ENCODE data around the gene ZNF583. TPM values are rescaled to one million over a fixed set of nuclear protein-coding genes. Genes with fewer than 3 reads are reported as not detected.
A peak's percentile ranks its signal among the peaks of the same experiment; 100 is the strongest.

The ZNF583 gene
- total RNA-seq, 1 donor from 2014 or later: 10.1 TPM

DNA sequence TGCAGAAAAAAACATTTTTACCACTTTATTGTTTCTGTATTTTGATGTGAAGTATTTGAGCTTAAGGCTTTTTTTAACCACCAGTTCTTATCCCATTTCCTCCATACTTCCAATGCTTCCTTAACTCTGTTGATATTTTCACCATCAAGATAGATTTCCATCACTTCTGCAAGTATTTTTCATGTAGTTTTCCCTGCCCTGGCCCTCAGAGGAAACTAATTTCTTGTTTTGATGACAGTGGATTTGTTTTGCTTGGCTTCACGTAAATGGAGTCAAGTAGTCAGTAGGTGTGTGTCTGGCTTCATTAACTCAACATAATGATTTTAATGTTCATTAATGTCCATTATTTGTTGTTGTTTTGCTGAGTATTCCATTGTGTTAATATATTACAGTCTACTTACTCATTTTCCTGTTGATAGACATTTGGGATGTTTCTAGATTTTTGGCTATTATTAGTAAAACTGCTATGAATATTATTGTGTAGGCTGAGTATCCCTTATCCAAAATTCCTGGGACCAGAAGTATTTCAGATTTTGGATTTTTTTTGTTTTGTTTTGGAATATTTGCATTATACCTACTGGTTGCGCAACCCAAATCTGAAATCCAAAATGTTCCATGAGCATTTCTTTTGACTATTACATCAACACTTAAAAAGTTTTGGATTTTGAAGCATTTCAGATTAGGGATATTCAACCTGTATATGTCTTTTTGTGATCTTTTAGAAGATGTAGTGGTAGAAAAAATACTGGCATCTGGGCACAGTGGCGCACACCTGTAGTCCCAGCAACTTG lies 34.1 kb upstream of the ZNF583 start:
- Mint-ChIP-seq H3K4me3 (ENCODE audit: low read depth) (peak overlapping the region; percentile 62), H3K9me3 (ENCODE audit: low read depth) (peaks cover 56% of the 10 kb centered on the region), H3K27ac (no peak overlapping the region), H3K36me3 (ENCODE audit: insufficient read depth) (peaks cover 54% of the 10 kb centered on the region), H3K4me1 (ENCODE audit: low read depth) (peaks cover 5% of the 10 kb centered on the region), H3K27me3 (no peaks in the 10 kb centered on the region)
- DNase-seq (ENCODE audit: low spot score, unreplicated experiment): no peak
- TF ChIP-seq, protein P1, sequence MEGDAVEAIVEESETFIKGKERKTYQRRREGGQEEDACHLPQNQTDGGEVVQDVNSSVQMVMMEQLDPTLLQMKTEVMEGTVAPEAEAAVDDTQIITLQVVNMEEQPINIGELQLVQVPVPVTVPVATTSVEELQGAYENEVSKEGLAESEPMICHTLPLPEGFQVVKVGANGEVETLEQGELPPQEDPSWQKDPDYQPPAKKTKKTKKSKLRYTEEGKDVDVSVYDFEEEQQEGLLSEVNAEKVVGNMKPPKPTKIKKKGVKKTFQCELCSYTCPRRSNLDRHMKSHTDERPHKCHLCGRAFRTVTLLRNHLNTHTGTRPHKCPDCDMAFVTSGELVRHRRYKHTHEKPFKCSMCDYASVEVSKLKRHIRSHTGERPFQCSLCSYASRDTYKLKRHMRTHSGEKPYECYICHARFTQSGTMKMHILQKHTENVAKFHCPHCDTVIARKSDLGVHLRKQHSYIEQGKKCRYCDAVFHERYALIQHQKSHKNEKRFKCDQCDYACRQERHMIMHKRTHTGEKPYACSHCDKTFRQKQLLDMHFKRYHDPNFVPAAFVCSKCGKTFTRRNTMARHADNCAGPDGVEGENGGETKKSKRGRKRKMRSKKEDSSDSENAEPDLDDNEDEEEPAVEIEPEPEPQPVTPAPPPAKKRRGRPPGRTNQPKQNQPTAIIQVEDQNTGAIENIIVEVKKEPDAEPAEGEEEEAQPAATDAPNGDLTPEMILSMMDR (IDR thresholded peaks at IDR 0.05; ENCODE audit: unreplicated experiment): no peak

DNA sequence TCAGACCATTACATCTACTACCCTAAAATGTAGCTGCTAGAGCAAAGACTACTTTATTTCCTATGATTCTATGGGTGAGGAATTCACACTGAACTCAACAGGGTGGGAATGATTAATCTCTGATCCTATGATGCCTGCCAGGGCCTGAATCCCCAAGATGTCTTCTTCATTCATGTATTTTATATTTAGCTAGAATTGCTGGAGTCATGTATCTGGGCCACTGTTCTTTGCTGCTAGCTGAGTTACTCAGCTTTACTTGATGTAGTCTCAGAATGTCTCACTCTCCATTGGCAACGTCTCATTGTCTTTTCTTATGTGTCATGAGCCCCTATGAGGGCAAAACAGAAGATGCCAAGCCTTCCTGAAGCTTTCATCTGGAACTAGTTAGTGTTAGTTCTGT lies 31.9 kb upstream of the ZNF583 start:
- peaks cover 5% of the 10 kb centered on the region for H3K4me1 Mint-ChIP-seq (ENCODE audit: low read depth)
- no peak overlapping the region for H3K4me3 Mint-ChIP-seq (ENCODE audit: low read depth)
- H3K27ac Mint-ChIP-seq: no peak overlapping the region
- no peak for DNase-seq (ENCODE audit: low spot score, unreplicated experiment)
- peaks cover 57% of the 10 kb centered on the region for H3K9me3 Mint-ChIP-seq (ENCODE audit: low read depth)
- H3K27me3 Mint-ChIP-seq: no peaks in the 10 kb centered on the region
- peaks cover 69% of the 10 kb centered on the region for H3K36me3 Mint-ChIP-seq (ENCODE audit: insufficient read depth)
- TF ChIP-seq, protein P1 (IDR thresholded peaks at IDR 0.05; ENCODE audit: unreplicated experiment): no peak

DNA sequence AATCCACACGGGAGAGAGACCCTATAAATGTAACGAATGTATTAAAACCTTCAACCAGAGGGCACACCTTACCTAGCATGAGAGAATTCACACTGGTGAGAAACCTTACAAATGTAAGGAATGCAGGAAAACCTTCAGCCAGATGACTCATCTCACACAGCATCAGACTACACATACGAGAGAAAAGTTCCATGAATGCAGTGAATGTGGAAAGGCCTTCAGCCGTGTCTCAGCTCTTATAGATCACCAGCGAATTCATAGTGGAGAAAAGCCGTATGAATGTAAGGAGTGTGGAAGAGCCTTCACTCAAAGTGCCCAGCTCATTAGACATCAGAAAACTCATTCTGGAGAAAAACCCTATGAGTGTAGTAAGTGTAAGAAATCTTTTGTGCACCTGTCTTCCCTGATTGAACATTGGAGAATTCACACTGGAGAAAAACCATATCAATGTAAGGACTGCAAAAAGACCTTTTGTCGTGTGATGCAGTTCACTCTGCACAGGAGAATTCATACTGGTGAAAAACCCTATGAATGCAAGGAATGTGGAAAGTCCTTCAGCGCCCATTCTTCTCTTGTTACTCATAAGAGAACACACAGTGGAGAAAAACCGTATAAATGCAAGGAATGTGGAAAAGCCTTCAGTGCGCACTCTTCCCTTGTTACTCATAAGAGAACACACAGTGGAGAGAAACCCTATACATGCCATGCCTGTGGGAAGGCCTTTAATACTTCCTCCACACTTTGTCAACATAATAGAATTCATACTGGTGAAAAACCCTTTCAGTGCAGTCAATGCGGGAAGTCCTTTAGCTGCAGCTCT lies 26.8 kb upstream of the ZNF583 start:
- no peak for DNase-seq (ENCODE audit: low spot score, unreplicated experiment)
- no peaks in the 10 kb centered on the region for H3K27me3 Mint-ChIP-seq
- TF ChIP-seq, protein P1 (IDR thresholded peaks at IDR 0.05; ENCODE audit: unreplicated experiment): no peak
- H3K36me3 Mint-ChIP-seq (ENCODE audit: insufficient read depth): peaks cover 73% of the 10 kb centered on the region
- H3K4me1 Mint-ChIP-seq (ENCODE audit: low read depth): no peaks in the 10 kb centered on the region
- H3K4me3 Mint-ChIP-seq (ENCODE audit: low read depth): no peak overlapping the region
- peaks cover 60% of the 10 kb centered on the region for H3K9me3 Mint-ChIP-seq (ENCODE audit: low read depth)
- no peak overlapping the region for H3K27ac Mint-ChIP-seq

DNA sequence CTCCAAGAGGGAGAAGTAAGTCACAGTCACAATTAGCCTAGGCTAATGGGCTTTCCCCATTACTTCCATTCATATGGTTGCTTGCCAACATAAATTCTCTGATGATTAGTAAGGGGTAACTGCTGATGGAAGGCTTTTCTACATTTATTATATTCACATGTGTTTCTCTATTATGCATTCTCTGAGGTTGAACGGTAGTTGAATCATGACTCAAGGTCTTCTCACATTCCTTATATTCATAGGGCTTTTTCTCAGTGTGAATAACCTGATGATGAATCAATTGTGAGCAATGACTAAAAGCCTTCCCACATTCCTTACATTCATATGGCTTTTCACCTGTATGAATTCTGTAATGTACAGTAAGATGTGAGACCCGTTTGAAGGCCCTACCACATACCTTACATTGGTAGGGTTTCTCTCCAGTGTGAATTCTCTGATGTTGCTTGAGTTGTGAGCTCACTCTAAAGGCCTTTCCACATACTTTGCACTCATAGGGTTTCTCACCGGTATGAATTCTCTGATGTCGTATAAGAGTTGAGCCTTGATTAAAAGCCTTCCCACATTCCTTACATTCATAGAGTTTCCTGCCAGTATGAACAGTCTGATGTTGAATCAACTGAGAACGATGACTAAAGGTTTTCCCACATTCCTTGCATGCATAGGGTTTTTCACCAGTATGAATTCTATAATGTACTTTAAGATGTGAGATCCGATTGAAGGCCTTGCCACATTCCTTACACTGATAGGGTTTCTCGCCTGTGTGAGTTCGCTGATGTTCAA lies 20.1 kb upstream of the ZNF583 start:
- Mint-ChIP-seq H3K36me3 (ENCODE audit: insufficient read depth) (peaks cover 67% of the 10 kb centered on the region), H3K4me3 (ENCODE audit: low read depth) (no peak overlapping the region), H3K4me1 (ENCODE audit: low read depth) (no peaks in the 10 kb centered on the region), H3K9me3 (ENCODE audit: low read depth) (peaks cover 44% of the 10 kb centered on the region), H3K27ac (no peak overlapping the region), H3K27me3 (no peaks in the 10 kb centered on the region)
- TF ChIP-seq, protein P1 (IDR thresholded peaks at IDR 0.05; ENCODE audit: unreplicated experiment): no peak
- DNase-seq (ENCODE audit: low spot score, unreplicated experiment): no peak

All from progenitor cell of endocrine pancreas (in vitro differentiated cells).